ENCODE results near the gene CHN1. TPM values are rescaled to one million over a fixed set of nuclear protein-coding genes. Genes with fewer than 3 reads are reported as not detected.

The CHN1 gene
- polyA plus RNA-seq, 1 donor (not counting 4 experiments of a cell fraction or from before 2014, with no cell fraction given): 2.3 TPM

GRCh38 chr2:175034716-175035115, 29.5 kb upstream of the CHN1 start:
- Histone ChIP-seq H3K36me3 (ENCODE audit: control insufficient read depth in 2 of 2, extremely low read depth in 1 of 2, insufficient read depth in 2 of 2, low read length in 2 of 2) (no peaks in the 10 kb centered on the region), H4K20me1 (ENCODE audit: control insufficient read depth, extremely low read depth, insufficient read depth, low read length) (no peaks in the 10 kb centered on the region), H3K9me3 (ENCODE audit: control insufficient read depth, low read depth, low read length) (no peaks in the 10 kb centered on the region), H3K9me1 (ENCODE audit: control insufficient read depth, extremely low read depth, insufficient read depth, low read length) (no peaks in the 10 kb centered on the region), H3K27ac (ENCODE audit: control insufficient read depth, insufficient read depth, low read length) (no peak overlapping the region), H3K9ac (ENCODE audit: control insufficient read depth, extremely low read depth, insufficient read depth, low read length) (no peak overlapping the region), H2AFZ (ENCODE audit: control insufficient read depth, low read length) (no peak overlapping the region), H3K4me3 (ENCODE audit: control insufficient read depth in 2 of 3, extremely low read depth in 1 of 3, insufficient read depth in 2 of 3, low read depth in 1 of 3, low read length in 3 of 3) (no peak overlapping the region), H3K4me1 (ENCODE audit: control insufficient read depth, extremely low read depth, insufficient read depth, low read length) (no peaks in the 10 kb centered on the region), H3K4me2 (ENCODE audit: control insufficient read depth, extremely low read depth, insufficient read depth, low read depth, low read length) (no peak overlapping the region), H3K27me3 (ENCODE audit: control insufficient read depth, extremely low read depth, insufficient read depth, low read length) (no peaks in the 10 kb centered on the region), H3K79me2 (ENCODE audit: control insufficient read depth, insufficient read depth, low read length) (no peaks in the 10 kb centered on the region)
- DNase-seq (ENCODE audit: low read depth, low spot score) (no peak), FAIRE-seq (no peak)
- TF ChIP-seq CTCF (optimal IDR thresholded peaks at IDR 0.05 in 1 of 3, IDR thresholded peaks at IDR 0.05 in 1 of 3, conservative IDR thresholded peaks at IDR 0.05 in 1 of 3; ENCODE audit: extremely low read depth in 1 of 3, insufficient read depth in 2 of 3, low read length in 3 of 3) (no peak), EZH2 (IDR thresholded peaks at IDR 0.05; ENCODE audit: low read length) (no peak)
- dilution Hi-C loops (cut with MboI; ENCODE audit: extremely low pct_ligation_motif_present, low sequenced_read_pairs): no loop called here

- dilution Hi-C loops (cut with MboI; ENCODE audit: extremely low pct_ligation_motif_present, low sequenced_read_pairs): no loop called here
- TF ChIP-seq EZH2 (IDR thresholded peaks at IDR 0.05; ENCODE audit: low read length) (no peak), CTCF (optimal IDR thresholded peaks at IDR 0.05 in 1 of 3, IDR thresholded peaks at IDR 0.05 in 1 of 3, conservative IDR thresholded peaks at IDR 0.05 in 1 of 3; ENCODE audit: extremely low read depth in 1 of 3, insufficient read depth in 2 of 3, low read length in 3 of 3) (peak; percentile 40 to 67 (median 60))
- no peaks in the 10 kb centered on the region for H3K79me2 ChIP-seq (ENCODE audit: control insufficient read depth, insufficient read depth, low read length)
- no peak overlapping the region for H3K4me2 ChIP-seq (ENCODE audit: control insufficient read depth, extremely low read depth, insufficient read depth, low read depth, low read length)
- no peaks in the 10 kb centered on the region for H3K27me3 ChIP-seq (ENCODE audit: control insufficient read depth, extremely low read depth, insufficient read depth, low read length)
- FAIRE-seq: no peak
- no peaks in the 10 kb centered on the region for H3K4me1 ChIP-seq (ENCODE audit: control insufficient read depth, extremely low read depth, insufficient read depth, low read length)
- no peaks in the 10 kb centered on the region for H4K20me1 ChIP-seq (ENCODE audit: control insufficient read depth, extremely low read depth, insufficient read depth, low read length)
- no peaks in the 10 kb centered on the region for H3K9me1 ChIP-seq (ENCODE audit: control insufficient read depth, extremely low read depth, insufficient read depth, low read length)
- H3K4me3 ChIP-seq (ENCODE audit: control insufficient read depth in 2 of 3, extremely low read depth in 1 of 3, insufficient read depth in 2 of 3, low read depth in 1 of 3, low read length in 3 of 3): no peak overlapping the region
- H3K27ac ChIP-seq (ENCODE audit: control insufficient read depth, insufficient read depth, low read length): no peak overlapping the region
- H3K9ac ChIP-seq (ENCODE audit: control insufficient read depth, extremely low read depth, insufficient read depth, low read length): no peak overlapping the region
- no peak for DNase-seq (ENCODE audit: low read depth, low spot score)
- H3K9me3 ChIP-seq (ENCODE audit: control insufficient read depth, low read depth, low read length): no peaks in the 10 kb centered on the region
- no peaks in the 10 kb centered on the region for H3K36me3 ChIP-seq (ENCODE audit: control insufficient read depth in 2 of 2, extremely low read depth in 1 of 2, insufficient read depth in 2 of 2, low read length in 2 of 2)
- no peak overlapping the region for H2AFZ ChIP-seq (ENCODE audit: control insufficient read depth, low read length)
These were observed 25.4 kb upstream of the CHN1 start for GRCh38 chr2:175030380-175031271.
